ENCODE data around the gene COX19.

- TF ChIP-seq, protein P1, sequence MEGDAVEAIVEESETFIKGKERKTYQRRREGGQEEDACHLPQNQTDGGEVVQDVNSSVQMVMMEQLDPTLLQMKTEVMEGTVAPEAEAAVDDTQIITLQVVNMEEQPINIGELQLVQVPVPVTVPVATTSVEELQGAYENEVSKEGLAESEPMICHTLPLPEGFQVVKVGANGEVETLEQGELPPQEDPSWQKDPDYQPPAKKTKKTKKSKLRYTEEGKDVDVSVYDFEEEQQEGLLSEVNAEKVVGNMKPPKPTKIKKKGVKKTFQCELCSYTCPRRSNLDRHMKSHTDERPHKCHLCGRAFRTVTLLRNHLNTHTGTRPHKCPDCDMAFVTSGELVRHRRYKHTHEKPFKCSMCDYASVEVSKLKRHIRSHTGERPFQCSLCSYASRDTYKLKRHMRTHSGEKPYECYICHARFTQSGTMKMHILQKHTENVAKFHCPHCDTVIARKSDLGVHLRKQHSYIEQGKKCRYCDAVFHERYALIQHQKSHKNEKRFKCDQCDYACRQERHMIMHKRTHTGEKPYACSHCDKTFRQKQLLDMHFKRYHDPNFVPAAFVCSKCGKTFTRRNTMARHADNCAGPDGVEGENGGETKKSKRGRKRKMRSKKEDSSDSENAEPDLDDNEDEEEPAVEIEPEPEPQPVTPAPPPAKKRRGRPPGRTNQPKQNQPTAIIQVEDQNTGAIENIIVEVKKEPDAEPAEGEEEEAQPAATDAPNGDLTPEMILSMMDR (IDR thresholded peaks at IDR 0.05) = no peak
- TF ChIP-seq POLR2A (IDR thresholded peaks at IDR 0.05) = no peak
Measured at GRCh38 chr7:978416-979091, 3.2 kb upstream of the COX19 start.
